B cell (primary cell): ENCODE data around the gene MAGI2. TPM values are rescaled to one million over a fixed set of nuclear protein-coding genes. Genes with fewer than 3 reads are reported as not detected.

Experiments
- ATAC-seq: fragments of 200-7000 bp; cut with Tn5 transposase; one replicate; pipeline ENCODE4 v1.10.0; 2021; ENCODE audit warnings: low read depth, mild to moderate bottlenecking, moderate number of reproducible peaks, moderate library complexity
- CTCF ChIA-PET: fragments of 350-600 bp; sonication (Branson Sonifier 250); formaldehyde crosslinking; loops from one replicate; lab custom pipeline; 2021; ENCODE audit warnings: antibody characterized with exemption, inconsistent platforms; lab: Charles Lee
- POLR2A ChIA-PET: fragments of 350-600 bp; sonication (Branson Sonifier 250); formaldehyde crosslinking; loops from one replicate; lab custom pipeline; 2021; ENCODE audit warnings: antibody characterized with exemption; lab: Charles Lee
- DNase-seq: peaks from one replicate; pipeline ENCODE4 v3.0.0; 2013
- H2AFZ ChIP-seq: 2 replicates; pipeline ENCODE4 v1.6.1; 2012; ENCODE audit warnings: mild to moderate bottlenecking, low read depth, low read length; ENCODE audit not compliant: insufficient read depth, poor library complexity, severe bottlenecking
- H3K27ac ChIP-seq, 2 donors: 1 replicate in 1 of 2; 2 replicates in 1 of 2; pipeline ENCODE4 v1.5.1; 2012 to 2013; ENCODE audit warnings: low read length in 2 of 2, mild to moderate bottlenecking in 2 of 2, moderate library complexity in 1 of 2
- H3K27me3 ChIP-seq, 4 experiments: fragments of 200-600 bp in 1 of 4; sonication (generic) in 1 of 4; replicated peaks in 1 of 4; 1 replicate in 2 of 4; 2 replicates in 2 of 4; pipeline versions ENCODE4 v1.6.1 to v1.7.0; 2013 to 2016; ENCODE audit warnings: low read length in 3 of 4, mild to moderate bottlenecking in 2 of 4, mixed read lengths in 1 of 4, moderate library complexity in 1 of 4; ENCODE audit not compliant: insufficient read depth in 4 of 4, control insufficient read depth in 3 of 4; ENCODE audit errors: control extremely low read depth in 1 of 4
- H3K36me3 ChIP-seq, 2 experiments: replicated peaks in 1 of 2; 1 replicate in 1 of 2; 2 replicates in 1 of 2; pipeline versions ENCODE4 v1.6.1 to v1.7.1; 2013; ENCODE audit warnings: low read length in 1 of 2; ENCODE audit not compliant: insufficient read depth in 2 of 2, control insufficient read depth in 1 of 2; ENCODE audit errors: control extremely low read depth in 1 of 2, extremely low read depth in 1 of 2
- H3K4me1 ChIP-seq, 2 donors: fragments of 200-600 bp in 1 of 2; sonication (generic) in 1 of 2; 1 replicate in 1 of 2; 2 replicates in 1 of 2; pipeline versions ENCODE4 v1.5.1 to v1.6.1; 2013 to 2017; ENCODE audit warnings: low read length in 2 of 2; ENCODE audit not compliant: control insufficient read depth in 2 of 2, insufficient read depth in 2 of 2
- H3K4me2 ChIP-seq: replicated peaks from 2 replicates; pipeline ENCODE3; 2012; ENCODE audit warnings: mild to moderate bottlenecking, low read depth, low read length; ENCODE audit not compliant: poor library complexity, severe bottlenecking
- H3K4me3 ChIP-seq, 5 experiments: fragments of 200-600 bp in 1 of 5; sonication (generic) in 1 of 5; 1 replicate in 3 of 5; 2 replicates in 2 of 5; pipeline versions ENCODE4 v1.5.1 to v1.7.0; 2011 to 2016; ENCODE audit warnings: low read length in 4 of 5, mild to moderate bottlenecking in 4 of 5, low read depth in 2 of 5, control low read depth in 1 of 5, moderate library complexity in 1 of 5; ENCODE audit not compliant: insufficient read depth in 1 of 5; ENCODE audit errors: control extremely low read depth in 1 of 5, extremely low read depth in 1 of 5
- H3K79me2 ChIP-seq: fragments of 200-600 bp; sonication (generic); one replicate; pipeline ENCODE4 v1.6.0; 2016; ENCODE audit warnings: low read length; ENCODE audit not compliant: control insufficient read depth, insufficient read depth
- H3K9ac ChIP-seq: fragments of 200-600 bp; sonication (generic); 2 replicates; pipeline ENCODE4 v1.6.1; 2017; ENCODE audit warnings: mild to moderate bottlenecking, low read length, moderate library complexity
- H3K9me3 ChIP-seq, 3 donors: one replicate each; pipeline versions ENCODE4 v1.6.1 to v1.7.1; 2013; ENCODE audit warnings: low read length in 2 of 3; ENCODE audit not compliant: control insufficient read depth in 2 of 3, insufficient read depth in 1 of 3; ENCODE audit errors: control extremely low read depth in 1 of 3
- H4K20me1 ChIP-seq: 2 replicates; pipeline ENCODE4 v1.6.0; 2012; ENCODE audit warnings: mild to moderate bottlenecking, low read length; ENCODE audit not compliant: insufficient read depth, control insufficient read depth, poor library complexity, severe bottlenecking
- H3K27ac Mint-ChIP-seq: one replicate; pipeline ENCODE4 v1.8.0; 2021; ENCODE audit warnings: mixed read lengths
- H3K27me3 Mint-ChIP-seq: one replicate; pipeline ENCODE4 v1.8.0; 2021; ENCODE audit warnings: mixed read lengths
- H3K4me1 Mint-ChIP-seq: one replicate; pipeline ENCODE4 v1.8.0; 2021; ENCODE audit warnings: mixed read lengths
- H3K4me3 Mint-ChIP-seq: one replicate; pipeline ENCODE4 v1.8.0; 2021; ENCODE audit warnings: mixed read lengths
- H3K9me3 Mint-ChIP-seq: one replicate; pipeline ENCODE4 v1.8.0; 2022; ENCODE audit warnings: mixed read lengths; ENCODE audit not compliant: insufficient read depth
- CTCF ChIP-seq: fragments of 200-600 bp; IDR thresholded peaks from one replicate; pipeline ENCODE4 v1.8.0; 2022; ENCODE audit warnings: antibody characterized with exemption, mild to moderate bottlenecking
- EZH2 ChIP-seq: IDR thresholded peaks from 2 replicates; pipeline ENCODE4 v1.6.1; 2012; ENCODE audit warnings: borderline replicate concordance, low read depth, mild to moderate bottlenecking, moderate library complexity, low read length; ENCODE audit not compliant: insufficient read depth, poor library complexity, severe bottlenecking
- WGBS: methylation state at CpG from one replicate; pipeline ENCODE4 v1.1.5; 2013; ENCODE audit warnings: missing lambda C conversion rate; ENCODE audit not compliant: insufficient coverage; 5-methylcytosine and 5-hydroxymethylcytosine counted together
- intact Hi-C: fragments of 100-400 bp; cut with micrococcal nuclease; formaldehyde crosslinking; loops from one replicate; pipeline ENCODE4 v1.10.0; 2022
- polyA plus RNA-seq: library from polyadenylated mRNA; depleted of rRNA; stranded (reverse); fragments of >200 nt; gene quantifications from 2 replicates; pipeline ENCODE4 v1.2.3, GENCODE V29; 2012
- total RNA-seq, 2 donors: library from RNA; stranded (reverse); fragments of 120-200 nt in 1 of 2; gene quantifications; 1 replicate in 1 of 2; 2 replicates in 1 of 2; pipeline versions ENCODE4 v1.2.3 to v1.2.4, GENCODE V29; 2013 to 2022

Gene MAGI2
- total and polyA plus RNA-seq, 2 donors (not counting 1 experiment from before 2014, with no cell fraction given): 0.16 to 0.64 TPM

GRCh38 chr7:78542541-78542940, 910.9 kb downstream of the MAGI2 start:
- no peak overlapping the region for H3K4me3 Mint-ChIP-seq
- intact Hi-C loops: no loop called here
- POLR2A ChIA-PET: no interaction called here

GRCh38 chr7:78539825-78540224, 913.6 kb downstream of the MAGI2 start:
- H3K4me2 ChIP-seq: no peak overlapping the region
- H3K27ac ChIP-seq: no peak overlapping the region
- no peak overlapping the region for H3K4me3 ChIP-seq
- intact Hi-C loops: no loop called here
- no peaks in the 10 kb centered on the region for H3K27me3 ChIP-seq
- no peaks in the 10 kb centered on the region for H4K20me1 ChIP-seq
- no peak for TF ChIP-seq CTCF
- TF ChIP-seq EZH2: no peak
- ChIA-PET CTCF (no interaction called here), POLR2A (no interaction called here)
- no peak overlapping the region for H2AFZ ChIP-seq
- peaks cover 0 to 7% (median 0%) of the 10 kb centered on the region in 3 donors for H3K9me3 ChIP-seq
- no peaks in the 10 kb centered on the region for H3K79me2 ChIP-seq
- no peaks in the 10 kb centered on the region for H3K36me3 ChIP-seq
- Mint-ChIP-seq H3K4me1 (no peaks in the 10 kb centered on the region), H3K9me3 (no peaks in the 10 kb centered on the region), H3K27ac (no peak overlapping the region), H3K27me3 (no peaks in the 10 kb centered on the region), H3K4me3 (no peak overlapping the region)
- H3K4me1 ChIP-seq: no peaks in the 10 kb centered on the region
- no peak for ATAC-seq
- DNase-seq: no peak
- no peak overlapping the region for H3K9ac ChIP-seq
- WGBS: 97% methylated on average over 6 of the region's 6 CpGs

More at GRCh38 chr7:78542541-78542940, 910.9 kb downstream of the MAGI2 start:
- H3K27ac ChIP-seq: no peak overlapping the region
- no peaks in the 10 kb centered on the region for H4K20me1 ChIP-seq
- no peak overlapping the region for H3K4me3 ChIP-seq
- no peak overlapping the region for H2AFZ ChIP-seq
- no peaks in the 10 kb centered on the region for H3K79me2 ChIP-seq
- no peaks in the 10 kb centered on the region for H3K36me3 ChIP-seq
- H3K9ac ChIP-seq: no peak overlapping the region
- no peaks in the 10 kb centered on the region for H3K4me1 ChIP-seq
- DNase-seq: no peak
- WGBS: 100% methylated on average over 2 of the region's 5 CpGs
- H3K9me3 ChIP-seq: peaks cover 0 to 7% (median 0%) of the 10 kb centered on the region in 3 donors
- Mint-ChIP-seq H3K4me1 (no peaks in the 10 kb centered on the region), H3K27ac (no peak overlapping the region), H3K9me3 (peaks cover 3% of the 10 kb centered on the region), H3K27me3 (no peaks in the 10 kb centered on the region)
- no peak overlapping the region for H3K4me2 ChIP-seq
- ATAC-seq: no peak
- CTCF ChIA-PET: no interaction called here
- TF ChIP-seq CTCF (no peak), EZH2 (no peak)
- H3K27me3 ChIP-seq: no peaks in the 10 kb centered on the region
